Activated CD4-positive, alpha-beta memory T cell treated with anti-CD3 and anti-CD28 coated beads, Interleukin-2, amount 10 ng/mL, durations not matched to agents 7 days and 5 days (primary cell): ENCODE results near the gene NFRKB. TPM values are rescaled to one million over a fixed set of nuclear protein-coding genes. Genes with fewer than 3 reads are reported as not detected.
"Not testable (repeated sequence)": the region's sequence is repeated elsewhere in the genome, so short reads cannot be mapped to it uniquely, and the experiment has no call there.

Source experiments
- CTCF ChIA-PET: fragments of 350-600 bp; sonication (Branson Sonifier 250); formaldehyde crosslinking; loops from one replicate; lab custom pipeline; 2021; ENCODE audit warnings: antibody characterized with exemption, inconsistent platforms; lab: Charles Lee
- POLR2A ChIA-PET: fragments of 350-600 bp; sonication (Branson Sonifier 250); formaldehyde crosslinking; loops from one replicate; lab custom pipeline; 2021; ENCODE audit warnings: antibody characterized with exemption; lab: Charles Lee
- DNase-seq: peaks from one replicate; pipeline ENCODE4 v3.0.0-alpha.2; 2020
- H3K27ac Mint-ChIP-seq: one replicate; pipeline ENCODE4 v1.8.0; 2021; ENCODE audit warnings: mild to moderate bottlenecking, mixed read lengths
- H3K27me3 Mint-ChIP-seq: one replicate; pipeline ENCODE4 v1.8.0; 2021; ENCODE audit warnings: mixed read lengths
- H3K36me3 Mint-ChIP-seq: one replicate; pipeline ENCODE4 v1.8.0; 2021; ENCODE audit warnings: low read depth, mixed read lengths
- H3K4me1 Mint-ChIP-seq: one replicate; pipeline ENCODE4 v1.8.0; 2021; ENCODE audit warnings: mixed read lengths
- H3K4me3 Mint-ChIP-seq: one replicate; pipeline ENCODE4 v1.8.0; 2021; ENCODE audit warnings: mild to moderate bottlenecking, mixed read lengths
- H3K9me3 Mint-ChIP-seq: one replicate; pipeline ENCODE4 v1.8.0; 2021; ENCODE audit warnings: mixed read lengths
- total RNA-seq, 2 experiments: library from RNA; stranded (reverse); gene quantifications; one replicate each; pipeline ENCODE4 v1.2.3, GENCODE V29; 2021

Gene NFRKB
- total RNA-seq, 2 experiments from 2014 or later: 39.2 to 44.9 TPM

DNA sequence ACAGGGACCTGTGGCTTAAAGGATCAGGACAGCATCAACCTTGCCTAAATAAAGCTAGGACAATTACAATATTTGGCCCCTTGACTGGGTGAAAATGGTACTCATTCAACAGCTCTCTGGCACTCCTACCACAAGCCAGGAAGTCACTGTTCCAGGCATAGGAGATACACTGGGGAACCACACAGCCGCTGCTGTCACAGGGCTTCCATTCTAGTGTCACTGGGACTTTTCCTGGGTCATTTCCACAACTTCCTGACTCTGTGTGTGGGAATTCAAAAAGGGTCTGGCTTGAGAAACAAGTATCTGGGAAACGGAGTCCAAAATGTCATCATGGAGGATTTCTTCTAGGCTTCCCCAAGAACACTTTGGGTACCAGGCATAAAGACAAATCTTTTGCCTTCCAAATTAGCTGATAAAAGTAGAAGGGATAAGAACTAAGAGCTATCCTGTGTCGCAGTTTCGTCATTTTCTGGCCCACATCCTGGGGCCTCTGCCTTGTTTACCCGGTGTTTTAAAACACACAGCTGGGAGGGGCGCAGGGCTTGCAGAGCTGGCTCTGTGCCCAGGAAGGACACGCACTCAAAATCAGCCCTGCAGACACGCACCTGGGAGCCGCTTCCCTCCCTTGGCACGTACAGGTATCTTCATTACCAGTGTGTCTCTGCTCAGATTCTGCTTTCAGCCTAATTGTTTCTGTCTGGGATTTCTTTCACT, 41.7 kb downstream of the NFRKB start:
- Mint-ChIP-seq H3K27me3 (no peaks in the 10 kb centered on the region), H3K4me1 (peaks cover 34% of the 10 kb centered on the region), H3K4me3 (peak overlapping the region; percentile 61), H3K9me3 (no peaks in the 10 kb centered on the region), H3K36me3 (peaks cover 11% of the 10 kb centered on the region), H3K27ac (peak overlapping the region; percentile 99)
- POLR2A ChIA-PET: interaction anchor here (0.8 to 2.3 kb wide), 11 partner anchors 8 to 451 kb away, joined by 3 to 17 read pairs (median 4); partner anchors contain the start of genes APLP2 and TMEM45B
- DNase-seq: peak; percentile 85
- CTCF ChIA-PET: interaction anchor here (1.0 to 2.0 kb wide), 4 partner anchors 28 to 279 kb away, joined by 3 to 7 read pairs (median 5); partner anchors contain the start of gene NFRKB

DNA sequence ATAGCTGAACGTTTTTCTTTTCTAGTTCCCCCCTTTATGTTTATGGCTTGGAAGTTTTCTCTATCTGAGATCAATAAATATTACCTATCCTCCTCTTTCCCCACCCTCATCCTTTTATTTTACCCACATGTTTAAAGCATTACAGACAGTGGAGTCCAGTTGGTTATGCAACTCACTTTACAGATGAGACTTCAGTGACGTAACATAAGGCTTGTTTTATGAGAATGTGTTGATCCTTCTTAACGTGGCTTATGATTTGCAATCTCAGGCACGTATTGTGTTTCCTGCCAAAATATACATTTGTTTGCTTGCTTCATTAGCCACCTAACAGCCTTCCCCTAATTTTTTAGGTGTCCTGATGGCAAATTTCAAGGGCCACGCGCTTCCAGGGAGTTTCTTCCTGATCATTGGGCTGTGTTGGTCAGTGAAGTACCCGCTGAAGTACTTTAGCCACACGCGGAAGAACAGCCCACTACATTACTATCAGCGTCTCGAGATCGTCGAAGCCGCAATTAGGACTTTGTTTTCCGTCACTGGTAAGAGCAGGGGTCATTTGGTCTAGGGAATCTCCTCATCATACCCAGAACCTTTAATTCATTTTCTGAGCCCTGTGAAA, 43.1 kb downstream of the NFRKB start:
- Mint-ChIP-seq H3K4me3 (no peak overlapping the region), H3K36me3 (peaks cover 4% of the 10 kb centered on the region), H3K27ac (no peak overlapping the region), H3K9me3 (no peaks in the 10 kb centered on the region), H3K27me3 (no peaks in the 10 kb centered on the region), H3K4me1 (peaks cover 34% of the 10 kb centered on the region)
- ChIA-PET POLR2A (no interaction called here), CTCF (interaction anchor here (1.6 kb wide), 1 partner anchor 42 kb away, joined by 3 read pairs; no protein-coding TSS in a partner anchor)
- no peak for DNase-seq

DNA sequence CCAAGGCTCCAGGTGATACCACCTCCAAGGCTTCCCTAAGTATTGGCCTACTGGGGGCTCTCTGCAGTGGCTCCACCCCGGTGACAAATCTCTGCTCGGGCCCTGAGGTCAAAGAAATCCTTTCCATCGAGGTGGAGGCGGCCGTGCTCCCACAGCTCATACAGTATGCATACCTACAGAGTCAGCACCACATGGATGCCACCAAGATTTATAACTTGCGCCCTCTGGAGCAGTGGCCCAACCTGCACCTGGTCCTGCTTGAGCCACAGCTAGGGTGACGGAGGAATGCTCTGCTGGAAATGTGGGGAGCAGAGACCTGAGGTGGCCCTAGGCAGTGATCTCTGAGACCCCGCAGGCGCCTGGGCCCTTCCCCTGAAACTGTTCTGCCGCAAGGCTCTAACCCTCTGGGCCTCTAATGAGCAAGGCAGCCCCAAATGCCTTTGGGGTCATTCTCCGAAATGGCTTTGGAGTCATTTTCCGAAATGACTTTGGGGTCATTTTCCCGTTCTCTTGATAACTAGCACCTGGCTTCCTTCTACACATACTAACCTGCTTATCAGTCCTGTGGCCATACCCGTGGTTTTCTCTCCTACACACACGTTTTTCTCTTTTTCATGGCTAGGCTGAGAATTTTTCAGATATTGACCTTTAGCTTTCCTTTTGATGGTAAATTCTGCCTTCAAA, 45.8 kb downstream of the NFRKB start:
- ChIA-PET CTCF (no interaction called here), POLR2A (no interaction called here)
- Mint-ChIP-seq H3K36me3 (peaks cover 4% of the 10 kb centered on the region), H3K4me1 (peaks cover 40% of the 10 kb centered on the region), H3K4me3 (no peak overlapping the region), H3K27me3 (no peaks in the 10 kb centered on the region), H3K27ac (no peak overlapping the region), H3K9me3 (no peaks in the 10 kb centered on the region)
- DNase-seq: no peak

DNA sequence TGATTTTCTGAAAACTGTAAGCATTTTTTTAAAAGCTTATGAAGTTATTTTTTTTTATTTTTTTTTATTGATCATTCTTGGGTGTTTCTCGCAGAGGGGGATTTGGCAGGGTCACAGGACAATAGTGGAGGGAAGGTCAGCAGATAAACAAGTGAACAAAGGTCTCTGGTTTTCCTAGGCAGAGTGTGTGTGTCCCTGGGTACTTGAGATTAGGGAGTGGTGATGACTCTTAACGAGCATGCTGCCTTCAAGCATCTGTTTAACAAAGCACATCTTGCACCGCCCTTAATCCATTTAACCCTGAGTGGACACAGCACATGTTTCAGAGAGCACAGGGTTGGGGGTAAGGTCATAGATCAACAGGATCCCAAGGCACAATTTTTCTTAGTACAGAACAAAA, 48.0 kb downstream of the NFRKB start:
- H3K4me3 Mint-ChIP-seq, H3K27ac Mint-ChIP-seq, DNase-seq, H3K27me3 Mint-ChIP-seq, CTCF ChIA-PET, H3K36me3 Mint-ChIP-seq, H3K9me3 Mint-ChIP-seq: not testable (repeated sequence)
- peaks cover 22% of the 10 kb centered on the region for H3K4me1 Mint-ChIP-seq
- POLR2A ChIA-PET: interaction anchor here (0.6 kb wide), 1 partner anchor 33 kb away, joined by 3 read pairs; no protein-coding TSS in a partner anchor

DNA sequence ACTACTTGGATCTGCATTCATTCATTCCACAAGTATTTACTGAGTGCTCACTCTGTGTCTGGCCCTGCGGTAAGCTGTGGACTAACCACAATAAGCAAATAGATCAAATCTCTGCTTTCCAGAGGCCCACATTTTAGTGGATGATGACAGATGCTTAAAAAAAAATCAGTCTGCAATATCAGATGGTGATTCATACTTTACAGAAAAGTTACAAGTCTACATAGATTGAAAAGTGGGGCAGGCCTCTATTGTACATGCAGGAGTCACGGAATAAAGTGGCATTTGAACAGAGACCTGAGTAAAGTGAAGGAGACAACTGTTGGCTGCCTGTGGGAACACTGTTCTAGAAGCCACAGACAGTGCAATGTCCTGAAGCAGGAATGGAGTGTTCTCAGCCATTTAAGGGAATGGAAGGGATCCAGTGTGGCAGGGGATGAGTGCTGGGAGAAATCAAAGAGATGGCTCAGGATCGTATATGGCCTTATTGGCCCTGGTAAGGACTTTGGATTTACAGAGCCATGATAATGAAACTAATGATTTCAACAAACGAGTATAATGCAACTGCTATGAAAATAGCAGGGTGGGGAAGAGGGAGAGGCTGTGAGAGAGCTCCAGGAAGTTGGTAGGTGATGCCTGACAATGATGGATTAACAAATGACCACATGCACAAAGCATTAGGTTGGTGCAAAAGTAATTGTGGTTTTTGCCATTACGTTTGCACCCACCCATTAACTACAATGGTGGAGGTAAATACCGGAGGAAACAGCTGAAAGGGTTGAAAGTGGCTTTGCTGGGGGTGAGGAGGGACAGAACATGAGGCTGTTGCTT, 48.7 kb downstream of the NFRKB start:
- H3K27me3 Mint-ChIP-seq: peaks cover 1% of the 10 kb centered on the region
- DNase-seq: peak; percentile 58
- CTCF ChIA-PET: no interaction called here
- H3K4me1 Mint-ChIP-seq: peaks cover 27% of the 10 kb centered on the region
- H3K9me3 Mint-ChIP-seq: no peaks in the 10 kb centered on the region
- POLR2A ChIA-PET: interaction anchor here (0.6 kb wide), 1 partner anchor 32 kb away, joined by 3 read pairs; no protein-coding TSS in a partner anchor
- peak overlapping the region; percentile 87 for H3K27ac Mint-ChIP-seq
- no peak overlapping the region for H3K4me3 Mint-ChIP-seq
- H3K36me3 Mint-ChIP-seq: peaks cover 5% of the 10 kb centered on the region

Other genes with a start within 250 kb of the NFRKB start
- 1 to 10 TPM; 3.1 to 3.3 TPM for gene TMEM45B, start 79.7 kb downstream of the NFRKB start, total RNA-seq
- 10 to 100 TPM; 11.7 to 12.6 TPM for gene PRDM10, start 107.3 kb upstream of the NFRKB start, total RNA-seq
- 10 to 100 TPM; 31.1 to 33.2 TPM for gene APLP2, start 174.3 kb upstream of the NFRKB start, total RNA-seq